Measurements from ENCODE around the gene CD28.

GRCh38 chr2:203714112-203714511, 7.7 kb downstream of the CD28 start:
- TF ChIP-seq GABPA (IDR thresholded peaks at IDR 0.05; ENCODE audit: low read depth) (no peak), CTCF (IDR thresholded peaks at IDR 0.05; ENCODE audit: insufficient read depth, low read length) (no peak), REST (IDR thresholded peaks at IDR 0.05; ENCODE audit: insufficient replicate concordance, low read depth) (no peak), POLR2AphosphoS5 (IDR thresholded peaks at IDR 0.05; ENCODE audit: low read depth) (no peak)
